OCI-LY3 (cell line): ENCODE data around the gene KANSL3.

Experiments used
- EZH2phosphoT487 ChIP-seq: fragments of 200-600 bp; shearing (Covaris generic); IDR thresholded peaks from 2 replicates; pipeline ENCODE4 v1.6.1; 2018; ENCODE audit warnings: antibody characterized with exemption, mixed run types, low read depth
- TF ChIP-seq, protein P1 (sequence below): fragments of 200-600, 300-600 bp; sonication (generic); IDR thresholded peaks from 2 replicates; pipeline ENCODE4 v1.5.1; 2014; ENCODE audit warnings: antibody characterized with exemption, low read length, low read depth

DNA sequence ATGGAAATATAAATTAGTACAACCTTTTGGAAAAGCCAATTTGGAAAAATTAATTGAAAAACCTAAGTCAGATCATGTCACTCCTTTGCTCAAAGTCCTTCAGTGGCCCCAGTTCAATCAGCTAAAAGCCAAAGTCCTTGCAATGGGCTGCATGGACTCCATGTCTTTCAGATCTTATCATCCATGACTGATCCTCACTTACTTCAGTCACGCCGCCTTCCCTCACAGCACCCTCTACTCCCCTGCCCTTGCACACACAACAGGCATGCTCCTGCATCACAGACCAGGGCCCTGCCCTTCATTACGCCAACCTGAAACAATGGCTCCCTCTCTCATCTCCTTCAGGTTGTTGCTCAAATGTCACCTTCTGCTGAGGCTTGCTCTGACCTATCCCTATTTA, 15.6 kb downstream of the KANSL3 start:
- TF ChIP-seq, protein P1, sequence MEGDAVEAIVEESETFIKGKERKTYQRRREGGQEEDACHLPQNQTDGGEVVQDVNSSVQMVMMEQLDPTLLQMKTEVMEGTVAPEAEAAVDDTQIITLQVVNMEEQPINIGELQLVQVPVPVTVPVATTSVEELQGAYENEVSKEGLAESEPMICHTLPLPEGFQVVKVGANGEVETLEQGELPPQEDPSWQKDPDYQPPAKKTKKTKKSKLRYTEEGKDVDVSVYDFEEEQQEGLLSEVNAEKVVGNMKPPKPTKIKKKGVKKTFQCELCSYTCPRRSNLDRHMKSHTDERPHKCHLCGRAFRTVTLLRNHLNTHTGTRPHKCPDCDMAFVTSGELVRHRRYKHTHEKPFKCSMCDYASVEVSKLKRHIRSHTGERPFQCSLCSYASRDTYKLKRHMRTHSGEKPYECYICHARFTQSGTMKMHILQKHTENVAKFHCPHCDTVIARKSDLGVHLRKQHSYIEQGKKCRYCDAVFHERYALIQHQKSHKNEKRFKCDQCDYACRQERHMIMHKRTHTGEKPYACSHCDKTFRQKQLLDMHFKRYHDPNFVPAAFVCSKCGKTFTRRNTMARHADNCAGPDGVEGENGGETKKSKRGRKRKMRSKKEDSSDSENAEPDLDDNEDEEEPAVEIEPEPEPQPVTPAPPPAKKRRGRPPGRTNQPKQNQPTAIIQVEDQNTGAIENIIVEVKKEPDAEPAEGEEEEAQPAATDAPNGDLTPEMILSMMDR: no peak
- no peak for TF ChIP-seq EZH2phosphoT487
